AG09319 (cell line): ENCODE measurements around the gene DHX57.
"Not testable (repeated sequence)": the region's sequence is repeated elsewhere in the genome, so short reads cannot be mapped to it uniquely, and the experiment has no call there.

Experiments
- DNase-seq: peaks from one replicate; pipeline ENCODE4 v3.0.0-alpha.2; 2010; ENCODE audit warnings: low read depth; ENCODE audit errors: extremely low read depth
- TF ChIP-seq, protein P1 (sequence below): IDR thresholded peaks from 2 replicates; pipeline ENCODE4 v1.5.1; 2011; ENCODE audit warnings: low read depth, mild to moderate bottlenecking, inconsistent platforms, low read length, moderate library complexity

Gene DHX57

GRCh38 chr2:38797953-38798352 is 77.8 kb downstream of the DHX57 start:
- TF ChIP-seq, protein P1, sequence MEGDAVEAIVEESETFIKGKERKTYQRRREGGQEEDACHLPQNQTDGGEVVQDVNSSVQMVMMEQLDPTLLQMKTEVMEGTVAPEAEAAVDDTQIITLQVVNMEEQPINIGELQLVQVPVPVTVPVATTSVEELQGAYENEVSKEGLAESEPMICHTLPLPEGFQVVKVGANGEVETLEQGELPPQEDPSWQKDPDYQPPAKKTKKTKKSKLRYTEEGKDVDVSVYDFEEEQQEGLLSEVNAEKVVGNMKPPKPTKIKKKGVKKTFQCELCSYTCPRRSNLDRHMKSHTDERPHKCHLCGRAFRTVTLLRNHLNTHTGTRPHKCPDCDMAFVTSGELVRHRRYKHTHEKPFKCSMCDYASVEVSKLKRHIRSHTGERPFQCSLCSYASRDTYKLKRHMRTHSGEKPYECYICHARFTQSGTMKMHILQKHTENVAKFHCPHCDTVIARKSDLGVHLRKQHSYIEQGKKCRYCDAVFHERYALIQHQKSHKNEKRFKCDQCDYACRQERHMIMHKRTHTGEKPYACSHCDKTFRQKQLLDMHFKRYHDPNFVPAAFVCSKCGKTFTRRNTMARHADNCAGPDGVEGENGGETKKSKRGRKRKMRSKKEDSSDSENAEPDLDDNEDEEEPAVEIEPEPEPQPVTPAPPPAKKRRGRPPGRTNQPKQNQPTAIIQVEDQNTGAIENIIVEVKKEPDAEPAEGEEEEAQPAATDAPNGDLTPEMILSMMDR: no peak
- no peak for DNase-seq

- TF ChIP-seq, protein P1: no peak
- no peak for DNase-seq
Observed at GRCh38 chr2:38797250-38797676, 78.5 kb downstream of the DHX57 start.

DNA sequence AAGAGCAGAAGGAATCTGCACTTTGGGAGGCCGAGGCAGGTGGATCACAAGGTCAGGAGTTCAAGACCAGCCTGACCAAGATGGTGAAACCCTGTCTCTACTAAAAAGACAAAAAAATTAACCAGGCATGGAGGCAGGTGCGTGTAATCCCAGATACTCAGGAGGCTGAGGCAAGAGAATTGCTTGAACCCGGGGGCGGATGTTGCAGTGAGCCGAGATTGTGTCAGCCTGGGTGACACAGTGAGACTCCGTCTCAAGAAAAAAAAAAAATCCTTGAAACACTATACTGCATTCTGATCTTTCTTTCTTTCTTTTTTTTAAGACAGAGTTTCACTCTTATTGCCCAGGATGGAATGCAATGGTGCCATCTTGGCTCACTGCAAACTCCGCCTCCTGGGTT is 80.7 kb downstream of the DHX57 start:
- DNase-seq: not testable (repeated sequence)

- no peak for DNase-seq
- TF ChIP-seq, protein P1: no peak
Observed at GRCh38 chr2:38794235-38794946, 81.3 kb downstream of the DHX57 start.

DNA sequence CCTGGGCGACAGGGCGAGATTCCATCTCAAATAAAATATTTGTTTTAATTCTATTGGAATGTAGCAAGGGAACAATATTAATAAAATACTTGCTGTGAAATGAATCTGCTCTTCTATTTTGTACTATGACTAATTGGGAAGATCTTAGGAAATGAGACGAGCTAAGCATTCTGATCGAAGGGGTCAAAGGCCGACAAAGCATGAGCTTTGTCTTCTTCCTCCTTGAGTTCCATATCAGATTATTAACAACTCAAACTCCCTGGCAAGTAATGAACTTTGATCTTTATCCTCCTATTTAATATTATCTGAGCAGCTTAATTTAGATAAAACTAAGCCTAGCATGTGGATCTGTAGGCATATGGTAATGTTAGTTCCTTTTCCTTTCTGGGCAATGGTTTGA is 82.2 kb downstream of the DHX57 start:
- DNase-seq: no peak
- TF ChIP-seq, protein P1: no peak

DNA sequence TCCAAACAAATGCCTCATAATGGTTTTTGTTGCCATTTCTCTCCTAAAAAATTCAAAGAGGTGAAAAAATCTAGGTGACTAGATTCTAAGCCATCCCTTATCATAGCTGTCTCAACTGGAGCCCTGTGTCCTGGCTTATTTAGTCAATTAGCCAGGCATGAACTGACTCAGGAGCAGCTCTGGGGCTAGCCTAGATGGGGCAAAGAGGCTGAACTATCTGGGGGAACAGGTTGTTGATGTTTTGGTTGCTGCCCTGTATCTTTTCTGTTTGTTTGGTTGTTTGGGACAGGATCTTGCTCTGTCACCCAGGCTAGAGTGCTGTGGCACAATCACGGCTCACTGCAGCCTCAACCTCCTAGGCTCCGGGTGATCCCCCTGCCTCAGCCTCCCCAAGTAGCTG is 83.0 kb downstream of the DHX57 start:
- DNase-seq: no peak
- TF ChIP-seq, protein P1: no peak

DNA sequence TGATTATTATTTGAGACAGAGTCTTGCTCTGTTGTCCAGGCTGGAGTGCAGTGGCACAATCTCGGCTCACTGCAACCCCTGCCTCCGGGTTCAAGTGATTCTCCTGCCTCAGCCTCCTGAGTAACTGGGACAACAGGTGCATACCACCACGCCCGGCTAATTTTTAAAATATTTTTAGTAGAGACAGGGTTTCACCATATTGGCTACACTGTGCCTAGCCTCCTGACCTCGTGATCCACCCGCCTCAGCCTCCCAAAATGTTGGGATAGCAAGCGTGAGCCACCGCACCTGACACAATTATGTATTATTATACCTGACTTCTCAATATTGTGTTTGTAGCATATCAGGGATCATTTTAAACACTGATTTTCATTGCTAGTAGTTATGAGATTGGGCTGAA is 83.4 kb downstream of the DHX57 start:
- DNase-seq: not testable (repeated sequence)

GRCh38 chr2:38791744-38792143 is 84.0 kb downstream of the DHX57 start:
- DNase-seq: no peak
- TF ChIP-seq, protein P1: no peak
